WTC11 (cell line): Measurements from ENCODE around the gene SIGLEC11. TPM values are rescaled to one million over a fixed set of nuclear protein-coding genes. Genes with fewer than 3 reads are reported as not detected.
"Not testable (repeated sequence)": the region's sequence is repeated elsewhere in the genome, so short reads cannot be mapped to it uniquely, and the experiment has no call there.

Source experiments
- ATAC-seq: fragments of 200-7000 bp; cut with Tn5 transposase; 2 replicates; pipeline ENCODE4 v1.10.0; 2021; ENCODE audit warnings: mild to moderate bottlenecking, moderate library complexity
- CTCF ChIA-PET: fragments of 300-600 bp; sonication (Branson Sonifier 250); formaldehyde crosslinking; loops from one replicate; lab custom pipeline; 2021; ENCODE audit warnings: antibody characterized with exemption; lab: Charles Lee
- POLR2A ChIA-PET: fragments of 350-600 bp; sonication (Branson Sonifier 250); formaldehyde crosslinking; loops from one replicate; lab custom pipeline; 2021; ENCODE audit warnings: antibody characterized with exemption; lab: Charles Lee
- DNase-seq: peaks from one replicate; pipeline ENCODE4 v3.0.0; 2021; ENCODE audit warnings: low spot score
- H3K27ac Mint-ChIP-seq: 2 replicates; pipeline ENCODE4 v1.8.0; 2021; ENCODE audit warnings: mixed read lengths
- H3K27me3 Mint-ChIP-seq: 2 replicates; pipeline ENCODE4 v1.8.0; 2021; ENCODE audit warnings: low read depth, mild to moderate bottlenecking, moderate library complexity, mixed read lengths
- H3K36me3 Mint-ChIP-seq: 2 replicates; pipeline ENCODE4 v1.8.0; 2021; ENCODE audit warnings: mixed read lengths
- H3K4me1 Mint-ChIP-seq: 2 replicates; pipeline ENCODE4 v1.8.0; 2022; ENCODE audit warnings: mixed read lengths
- H3K4me3 Mint-ChIP-seq: 2 replicates; pipeline ENCODE4 v1.8.0; 2021; ENCODE audit warnings: mild to moderate bottlenecking, moderate library complexity, mixed read lengths
- H3K9me3 Mint-ChIP-seq: 2 replicates; pipeline ENCODE4 v1.8.0; 2021; ENCODE audit warnings: mixed read lengths
- FOXK1 ChIP-seq: sonication (generic); formaldehyde crosslinking; IDR thresholded peaks from 2 replicates; pipeline ENCODE4 v1.8.0; 2022; ENCODE audit warnings: mild to moderate bottlenecking, moderate library complexity, missing genetic modification reagents
- FOXP1 ChIP-seq: sonication (generic); formaldehyde crosslinking; IDR thresholded peaks from 2 replicates; pipeline ENCODE4 v1.8.0; 2022; ENCODE audit warnings: missing genetic modification reagents, mild to moderate bottlenecking, moderate library complexity, borderline replicate concordance
- GTF2I ChIP-seq: fragments of 250-450 bp; sonication (Bioruptor Pico); conservative IDR thresholded peaks from 2 replicates; pipeline ENCODE4 v1.4.0; 2021; ENCODE audit warnings: mild to moderate bottlenecking
- MYBL2 ChIP-seq: sonication (generic); formaldehyde crosslinking; IDR thresholded peaks from 2 replicates; pipeline ENCODE4 v1.8.1; 2023; ENCODE audit warnings: mild to moderate bottlenecking, moderate library complexity, missing genetic modification reagents
- OVOL2 ChIP-seq: fragments of 250-450 bp; sonication (Bioruptor Pico); IDR thresholded peaks from 2 replicates; pipeline ENCODE4 v1.9.0; 2021; ENCODE audit warnings: mild to moderate bottlenecking, borderline replicate concordance
- PRRX2 ChIP-seq: fragments of 250-450 bp; sonication (Bioruptor Pico); IDR thresholded peaks from 2 replicates; pipeline ENCODE4 v1.8.0; 2021; ENCODE audit warnings: mild to moderate bottlenecking
- TEAD4 ChIP-seq: sonication (generic); formaldehyde crosslinking; IDR thresholded peaks from 2 replicates; pipeline ENCODE4 v1.8.0; 2022; ENCODE audit warnings: mild to moderate bottlenecking, missing genetic modification reagents
- ZNF121 ChIP-seq: sonication (generic); formaldehyde crosslinking; IDR thresholded peaks from 2 replicates; pipeline ENCODE4 v1.8.0; 2023; ENCODE audit warnings: missing genetic modification reagents
- ZNF317 ChIP-seq: sonication (generic); formaldehyde crosslinking; IDR thresholded peaks from 2 replicates; pipeline ENCODE4 v1.8.1; 2023; ENCODE audit warnings: low read depth, mild to moderate bottlenecking, moderate library complexity, missing genetic modification reagents, borderline replicate concordance
- total RNA-seq: library from RNA; stranded (reverse); gene quantifications from 3 replicates; pipeline ENCODE4 v1.2.3, GENCODE V29; 2021
- TF ChIP-seq, protein P1 (sequence below): sonication (generic); formaldehyde crosslinking; IDR thresholded peaks from 2 replicates; pipeline ENCODE4 v1.8.1; 2022; ENCODE audit warnings: mild to moderate bottlenecking, moderate library complexity, missing genetic modification reagents
- TF ChIP-seq, protein P2 (sequence below): sonication (generic); formaldehyde crosslinking; conservative IDR thresholded peaks from 2 replicates; pipeline ENCODE4 v1.8.1; 2023; ENCODE audit warnings: mild to moderate bottlenecking, low read depth, missing genetic modification reagents, moderate library complexity
- TF ChIP-seq, protein P3 (sequence below): fragments of 250-450 bp; sonication (Bioruptor Pico); IDR thresholded peaks from 2 replicates; pipeline ENCODE4 v1.9.0; 2021; ENCODE audit warnings: moderate library complexity, mild to moderate bottlenecking, inconsistent platforms, borderline replicate concordance
- TF ChIP-seq, protein P4 (sequence below): sonication (generic); formaldehyde crosslinking; IDR thresholded peaks from 2 replicates; pipeline ENCODE4 v1.8.0; 2022; ENCODE audit warnings: mild to moderate bottlenecking, missing genetic modification reagents
- TF ChIP-seq, protein P5 (sequence below): sonication (generic); formaldehyde crosslinking; IDR thresholded peaks from 2 replicates; pipeline ENCODE4 v1.8.1; 2023; ENCODE audit warnings: mild to moderate bottlenecking, missing genetic modification reagents, moderate library complexity
- TF ChIP-seq, protein P6 (sequence below): sonication (generic); formaldehyde crosslinking; IDR thresholded peaks from 2 replicates; pipeline ENCODE4 v1.8.1; 2022; ENCODE audit warnings: low read depth, mild to moderate bottlenecking, moderate library complexity, missing genetic modification reagents, borderline replicate concordance

Gene SIGLEC11
- total RNA-seq, 1 experiment from 2014 or later: not detected

DNA sequence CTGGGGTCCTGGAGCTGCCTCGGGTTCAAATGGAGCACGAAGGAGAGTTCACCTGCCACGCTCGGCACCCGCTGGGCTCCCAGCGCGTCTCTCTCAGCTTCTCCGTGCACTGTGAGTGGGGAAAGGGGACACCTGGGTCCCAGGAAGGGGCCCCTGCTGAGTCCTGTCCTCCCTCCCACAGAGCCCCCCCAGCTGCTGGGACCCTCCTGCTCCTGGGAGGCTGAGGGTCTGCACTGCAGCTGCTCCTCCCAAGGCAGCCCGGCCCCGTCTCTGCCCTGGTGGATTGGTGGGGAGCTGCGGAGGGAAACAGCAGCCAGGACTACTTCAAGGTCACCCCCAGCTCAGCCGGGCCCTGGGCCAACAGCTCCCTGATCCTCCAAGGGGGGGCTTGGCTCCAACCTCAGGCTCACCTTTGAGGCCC is 11.0 kb upstream of the SIGLEC11 start (continued):
- TF ChIP-seq, protein P1, sequence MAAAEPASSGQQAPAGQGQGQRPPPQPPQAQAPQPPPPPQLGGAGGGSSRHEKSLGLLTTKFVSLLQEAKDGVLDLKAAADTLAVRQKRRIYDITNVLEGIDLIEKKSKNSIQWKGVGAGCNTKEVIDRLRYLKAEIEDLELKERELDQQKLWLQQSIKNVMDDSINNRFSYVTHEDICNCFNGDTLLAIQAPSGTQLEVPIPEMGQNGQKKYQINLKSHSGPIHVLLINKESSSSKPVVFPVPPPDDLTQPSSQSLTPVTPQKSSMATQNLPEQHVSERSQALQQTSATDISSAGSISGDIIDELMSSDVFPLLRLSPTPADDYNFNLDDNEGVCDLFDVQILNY (CRISPR knock-in tag): no peak
- TF ChIP-seq, protein P2, sequence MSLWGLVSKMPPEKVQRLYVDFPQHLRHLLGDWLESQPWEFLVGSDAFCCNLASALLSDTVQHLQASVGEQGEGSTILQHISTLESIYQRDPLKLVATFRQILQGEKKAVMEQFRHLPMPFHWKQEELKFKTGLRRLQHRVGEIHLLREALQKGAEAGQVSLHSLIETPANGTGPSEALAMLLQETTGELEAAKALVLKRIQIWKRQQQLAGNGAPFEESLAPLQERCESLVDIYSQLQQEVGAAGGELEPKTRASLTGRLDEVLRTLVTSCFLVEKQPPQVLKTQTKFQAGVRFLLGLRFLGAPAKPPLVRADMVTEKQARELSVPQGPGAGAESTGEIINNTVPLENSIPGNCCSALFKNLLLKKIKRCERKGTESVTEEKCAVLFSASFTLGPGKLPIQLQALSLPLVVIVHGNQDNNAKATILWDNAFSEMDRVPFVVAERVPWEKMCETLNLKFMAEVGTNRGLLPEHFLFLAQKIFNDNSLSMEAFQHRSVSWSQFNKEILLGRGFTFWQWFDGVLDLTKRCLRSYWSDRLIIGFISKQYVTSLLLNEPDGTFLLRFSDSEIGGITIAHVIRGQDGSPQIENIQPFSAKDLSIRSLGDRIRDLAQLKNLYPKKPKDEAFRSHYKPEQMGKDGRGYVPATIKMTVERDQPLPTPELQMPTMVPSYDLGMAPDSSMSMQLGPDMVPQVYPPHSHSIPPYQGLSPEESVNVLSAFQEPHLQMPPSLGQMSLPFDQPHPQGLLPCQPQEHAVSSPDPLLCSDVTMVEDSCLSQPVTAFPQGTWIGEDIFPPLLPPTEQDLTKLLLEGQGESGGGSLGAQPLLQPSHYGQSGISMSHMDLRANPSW (CRISPR knock-in tag): no peak
- no peak for TF ChIP-seq ZNF317
- TF ChIP-seq, all 79 proteins: peak for 0

DNA sequence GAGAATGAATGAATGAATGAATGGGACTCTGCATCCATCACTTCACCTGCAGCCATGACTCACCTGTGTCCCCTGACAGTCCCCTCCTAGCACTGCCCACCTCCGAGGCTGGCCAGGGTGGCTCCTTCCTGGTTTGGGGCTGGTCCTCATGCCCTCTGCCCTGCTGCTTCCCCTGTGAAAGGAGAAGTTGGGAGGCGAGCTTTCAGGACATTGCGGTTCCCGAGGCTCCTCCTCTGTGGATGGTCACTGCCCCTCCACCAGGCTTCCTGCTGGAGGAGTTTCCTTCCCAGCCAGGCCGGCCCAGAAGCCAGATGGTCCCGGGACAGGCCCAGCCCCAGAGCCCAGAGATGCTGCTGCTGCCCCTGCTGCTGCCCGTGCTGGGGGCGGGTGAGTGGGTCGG is 8.4 kb upstream of the SIGLEC11 start:
- peak; percentile 48 for ATAC-seq
- H3K9me3 Mint-ChIP-seq, CTCF ChIA-PET, H3K4me3 Mint-ChIP-seq, DNase-seq, POLR2A ChIA-PET, H3K4me1 Mint-ChIP-seq, H3K27ac Mint-ChIP-seq, H3K36me3 Mint-ChIP-seq, H3K27me3 Mint-ChIP-seq: not testable (repeated sequence)

DNA sequence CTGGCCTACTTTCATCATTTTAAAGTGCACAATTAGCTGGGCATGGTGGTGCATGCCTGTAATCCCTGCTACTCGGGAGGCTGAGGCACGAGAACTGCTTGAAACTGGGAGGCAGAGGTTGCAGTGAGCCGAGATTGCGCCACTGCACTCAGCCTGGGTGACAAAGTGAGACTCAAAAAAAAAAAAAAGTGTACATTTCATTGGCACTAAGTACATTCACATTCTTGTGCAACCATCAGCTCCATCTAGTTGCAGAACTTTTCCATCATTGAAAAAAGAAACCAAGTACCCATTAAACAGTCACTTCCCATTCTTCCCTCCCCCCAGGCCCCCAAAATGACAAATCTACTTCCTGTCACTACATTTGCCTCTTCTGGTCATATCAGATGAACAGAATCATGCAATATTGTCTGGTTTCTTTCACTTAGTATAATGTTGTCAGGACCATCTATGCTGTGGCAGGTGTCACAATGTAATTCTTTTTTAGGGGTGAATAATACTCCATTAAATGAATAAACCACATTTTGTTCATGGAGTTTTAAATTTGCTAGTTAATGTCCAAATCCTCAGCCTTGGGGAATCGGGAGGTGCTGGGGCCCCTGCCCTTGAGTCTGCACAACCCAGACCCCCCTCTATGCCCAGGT is 7.4 kb upstream of the SIGLEC11 start:
- POLR2A ChIA-PET: no interaction called here
- no peak for ATAC-seq
- Mint-ChIP-seq H3K4me3 (no peak overlapping the region), H3K36me3 (peaks cover 3% of the 10 kb centered on the region; the same call in 1 of the 2 replicates), H3K27me3 (no peaks in the 10 kb centered on the region), H3K27ac (no peak overlapping the region), H3K4me1 (no peaks in the 10 kb centered on the region), H3K9me3 (peaks cover 10% of the 10 kb centered on the region)
- TF ChIP-seq, protein P3, sequence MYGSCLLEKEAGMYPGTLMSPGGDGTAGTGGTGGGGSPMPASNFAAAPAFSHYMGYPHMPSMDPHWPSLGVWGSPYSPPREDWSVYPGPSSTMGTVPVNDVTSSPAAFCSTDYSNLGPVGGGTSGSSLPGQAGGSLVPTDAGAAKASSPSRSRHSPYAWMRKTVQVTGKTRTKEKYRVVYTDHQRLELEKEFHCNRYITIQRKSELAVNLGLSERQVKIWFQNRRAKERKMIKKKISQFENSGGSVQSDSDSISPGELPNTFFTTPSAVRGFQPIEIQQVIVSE: no peak
- TF ChIP-seq, protein P4, sequence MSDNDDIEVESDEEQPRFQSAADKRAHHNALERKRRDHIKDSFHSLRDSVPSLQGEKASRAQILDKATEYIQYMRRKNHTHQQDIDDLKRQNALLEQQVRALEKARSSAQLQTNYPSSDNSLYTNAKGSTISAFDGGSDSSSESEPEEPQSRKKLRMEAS (CRISPR knock-in tag): no peak
- TF ChIP-seq TEAD4 (CRISPR knock-in tag): no peak
- TF ChIP-seq ZNF121 (CRISPR knock-in tag): no peak
- no peak for TF ChIP-seq OVOL2 (CRISPR knock-in tag)
- no peak for TF ChIP-seq FOXP1 (CRISPR knock-in tag)
- TF ChIP-seq GTF2I (CRISPR knock-in tag): no peak
- TF ChIP-seq MYBL2: no peak
- TF ChIP-seq, protein P5, sequence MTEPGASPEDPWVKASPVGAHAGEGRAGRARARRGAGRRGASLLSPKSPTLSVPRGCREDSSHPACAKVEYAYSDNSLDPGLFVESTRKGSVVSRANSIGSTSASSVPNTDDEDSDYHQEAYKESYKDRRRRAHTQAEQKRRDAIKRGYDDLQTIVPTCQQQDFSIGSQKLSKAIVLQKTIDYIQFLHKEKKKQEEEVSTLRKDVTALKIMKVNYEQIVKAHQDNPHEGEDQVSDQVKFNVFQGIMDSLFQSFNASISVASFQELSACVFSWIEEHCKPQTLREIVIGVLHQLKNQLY: no peak
- TF ChIP-seq PRRX2 (CRISPR knock-in tag): no peak
- TF ChIP-seq FOXK1: no peak
- TF ChIP-seq, protein P6, sequence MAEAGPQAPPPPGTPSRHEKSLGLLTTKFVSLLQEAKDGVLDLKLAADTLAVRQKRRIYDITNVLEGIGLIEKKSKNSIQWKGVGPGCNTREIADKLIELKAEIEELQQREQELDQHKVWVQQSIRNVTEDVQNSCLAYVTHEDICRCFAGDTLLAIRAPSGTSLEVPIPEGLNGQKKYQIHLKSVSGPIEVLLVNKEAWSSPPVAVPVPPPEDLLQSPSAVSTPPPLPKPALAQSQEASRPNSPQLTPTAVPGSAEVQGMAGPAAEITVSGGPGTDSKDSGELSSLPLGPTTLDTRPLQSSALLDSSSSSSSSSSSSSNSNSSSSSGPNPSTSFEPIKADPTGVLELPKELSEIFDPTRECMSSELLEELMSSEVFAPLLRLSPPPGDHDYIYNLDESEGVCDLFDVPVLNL (CRISPR knock-in tag): no peak
- DNase-seq: no peak
- CTCF ChIA-PET: no interaction called here

DNA sequence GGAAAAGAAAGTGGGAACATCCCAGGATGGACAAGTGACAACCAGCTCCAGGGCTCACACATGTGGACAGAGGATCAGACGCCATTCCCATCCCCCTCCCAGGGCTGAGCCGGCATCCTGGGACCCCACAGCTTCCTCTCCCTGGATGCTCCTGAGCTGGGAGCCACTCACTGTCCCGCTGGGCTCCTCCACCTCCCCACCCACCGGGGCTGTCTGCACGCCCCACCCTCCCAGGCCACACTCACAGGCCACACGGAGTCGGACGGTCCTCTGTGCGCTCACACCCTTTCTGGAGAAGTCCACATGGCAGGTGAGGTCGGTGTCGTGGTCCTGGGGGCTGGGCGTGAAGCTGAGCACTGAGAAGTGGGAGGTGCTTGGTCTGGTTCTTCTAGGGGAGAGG is 1.1 kb downstream of the SIGLEC11 start:
- H3K36me3 Mint-ChIP-seq, H3K4me3 Mint-ChIP-seq, POLR2A ChIA-PET, DNase-seq, H3K27ac Mint-ChIP-seq, ATAC-seq, CTCF ChIA-PET, H3K27me3 Mint-ChIP-seq: not testable (repeated sequence)
- peaks cover 28% of the 10 kb centered on the region for H3K4me1 Mint-ChIP-seq
- peaks cover 13% of the 10 kb centered on the region for H3K9me3 Mint-ChIP-seq

DNA sequence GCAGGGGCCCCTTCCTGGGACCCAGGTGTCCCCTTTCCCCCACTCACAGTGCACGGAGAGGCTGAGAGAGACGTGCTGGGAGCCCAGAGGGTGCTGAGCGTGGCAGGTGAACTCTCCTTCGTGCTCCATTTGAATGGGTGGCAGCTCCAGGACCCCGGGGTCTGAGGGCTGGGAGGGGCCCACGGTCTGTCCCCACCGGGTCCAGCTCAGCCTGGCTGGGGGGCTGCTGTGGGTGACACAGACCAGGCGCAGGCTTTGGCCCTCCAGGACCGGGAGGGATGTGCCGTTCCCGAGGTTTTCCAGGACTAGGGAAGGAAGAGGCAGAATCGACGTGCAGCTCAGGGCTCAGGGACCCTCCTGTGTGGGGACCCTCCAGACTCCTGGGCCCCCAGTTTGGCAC is 2.4 kb downstream of the SIGLEC11 start:
- CTCF ChIA-PET: interaction anchor here (0.9 to 2.5 kb wide), 3 partner anchors 19 to 272 kb away, joined by 3 to 11 read pairs (median 4); no protein-coding TSS in a partner anchor
- H3K27ac Mint-ChIP-seq, ATAC-seq, H3K36me3 Mint-ChIP-seq, H3K4me3 Mint-ChIP-seq, DNase-seq, POLR2A ChIA-PET, H3K27me3 Mint-ChIP-seq, H3K9me3 Mint-ChIP-seq: not testable (repeated sequence)
- peaks cover 41% of the 10 kb centered on the region for H3K4me1 Mint-ChIP-seq

DNA sequence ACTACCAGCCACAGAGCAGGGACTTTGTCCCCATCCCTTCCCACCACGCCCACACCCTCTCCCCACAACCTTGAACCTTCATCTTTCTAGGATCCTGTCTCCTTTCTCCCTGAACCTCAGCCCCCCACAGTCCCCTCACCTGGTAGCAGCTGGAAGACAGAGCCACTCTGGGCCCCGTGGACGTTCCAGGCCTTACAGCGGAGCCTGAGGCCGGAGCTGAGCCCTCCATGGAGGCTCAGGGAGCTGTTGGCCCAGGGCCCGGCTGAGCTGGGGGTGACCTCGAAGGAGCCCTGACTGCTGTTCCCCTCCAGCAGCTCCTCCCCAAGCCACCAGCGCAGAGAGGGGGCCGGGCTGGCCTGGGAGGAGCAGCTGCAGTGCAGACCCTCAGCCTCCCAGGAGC is 2.8 kb downstream of the SIGLEC11 start:
- H3K27me3 Mint-ChIP-seq, H3K9me3 Mint-ChIP-seq, H3K27ac Mint-ChIP-seq, H3K36me3 Mint-ChIP-seq, DNase-seq: not testable (repeated sequence)
- peaks cover 46% of the 10 kb centered on the region for H3K4me1 Mint-ChIP-seq
- ChIA-PET POLR2A (interaction anchor here (0.6 kb wide), 1 partner anchor 65 kb away, joined by 7 read pairs; no protein-coding TSS in a partner anchor), CTCF (interaction anchor here (0.8 to 2.5 kb wide), 5 partner anchors 19 to 272 kb away, joined by 3 to 11 read pairs (median 4); no protein-coding TSS in a partner anchor)
- peak overlapping the region; percentile 7; the same call in 1 of the 2 replicates for H3K4me3 Mint-ChIP-seq
- peak; percentile 59 for ATAC-seq
